ENCODE results near the gene THSD7B.

THSD7B gene

DNA sequence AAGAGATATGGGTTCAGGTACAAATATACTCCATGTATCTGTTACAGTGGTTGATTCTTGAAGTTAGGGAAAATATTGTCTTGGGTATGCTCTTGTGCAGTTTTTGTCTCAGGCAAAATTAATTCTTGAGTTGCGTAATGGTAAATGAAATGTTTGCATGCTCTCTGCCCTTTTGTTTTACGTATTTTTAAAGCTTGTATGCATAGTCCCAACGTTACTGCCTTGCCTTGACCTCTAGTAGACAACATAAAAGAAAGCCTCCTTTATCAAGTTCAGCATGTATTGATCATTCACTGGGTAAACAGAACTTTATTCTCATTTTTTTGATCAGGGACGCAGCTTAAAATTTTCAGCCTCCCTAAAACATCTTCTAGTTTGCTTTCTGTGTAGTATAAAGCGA is 283.1 kb downstream of the THSD7B start:
- TF ChIP-seq, protein P1, sequence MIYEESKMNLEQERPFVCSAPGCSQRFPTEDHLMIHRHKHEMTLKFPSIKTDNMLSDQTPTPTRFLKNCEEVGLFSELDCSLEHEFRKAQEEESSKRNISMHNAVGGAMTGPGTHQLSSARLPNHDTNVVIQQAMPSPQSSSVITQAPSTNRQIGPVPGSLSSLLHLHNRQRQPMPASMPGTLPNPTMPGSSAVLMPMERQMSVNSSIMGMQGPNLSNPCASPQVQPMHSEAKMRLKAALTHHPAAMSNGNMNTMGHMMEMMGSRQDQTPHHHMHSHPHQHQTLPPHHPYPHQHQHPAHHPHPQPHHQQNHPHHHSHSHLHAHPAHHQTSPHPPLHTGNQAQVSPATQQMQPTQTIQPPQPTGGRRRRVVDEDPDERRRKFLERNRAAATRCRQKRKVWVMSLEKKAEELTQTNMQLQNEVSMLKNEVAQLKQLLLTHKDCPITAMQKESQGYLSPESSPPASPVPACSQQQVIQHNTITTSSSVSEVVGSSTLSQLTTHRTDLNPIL (CRISPR knock-in tag; IDR thresholded peaks at IDR 0.05; ENCODE audit: low read depth): no peak
- no peak for TF ChIP-seq ZNF70 (CRISPR knock-in tag; IDR thresholded peaks at IDR 0.05)
- TF ChIP-seq PPARA (CRISPR knock-in tag; IDR thresholded peaks at IDR 0.05; ENCODE audit: borderline replicate concordance): no peak
- TF ChIP-seq ARNTL (CRISPR knock-in tag; IDR thresholded peaks at IDR 0.05; ENCODE audit: borderline replicate concordance, low read depth): no peak
- no peak for TF ChIP-seq TCF4 (CRISPR knock-in tag; IDR thresholded peaks at IDR 0.05; ENCODE audit: borderline replicate concordance)
- no peak for TF ChIP-seq TOX (CRISPR knock-in tag; IDR thresholded peaks at IDR 0.05; ENCODE audit: borderline replicate concordance)
- TF ChIP-seq, protein P2, sequence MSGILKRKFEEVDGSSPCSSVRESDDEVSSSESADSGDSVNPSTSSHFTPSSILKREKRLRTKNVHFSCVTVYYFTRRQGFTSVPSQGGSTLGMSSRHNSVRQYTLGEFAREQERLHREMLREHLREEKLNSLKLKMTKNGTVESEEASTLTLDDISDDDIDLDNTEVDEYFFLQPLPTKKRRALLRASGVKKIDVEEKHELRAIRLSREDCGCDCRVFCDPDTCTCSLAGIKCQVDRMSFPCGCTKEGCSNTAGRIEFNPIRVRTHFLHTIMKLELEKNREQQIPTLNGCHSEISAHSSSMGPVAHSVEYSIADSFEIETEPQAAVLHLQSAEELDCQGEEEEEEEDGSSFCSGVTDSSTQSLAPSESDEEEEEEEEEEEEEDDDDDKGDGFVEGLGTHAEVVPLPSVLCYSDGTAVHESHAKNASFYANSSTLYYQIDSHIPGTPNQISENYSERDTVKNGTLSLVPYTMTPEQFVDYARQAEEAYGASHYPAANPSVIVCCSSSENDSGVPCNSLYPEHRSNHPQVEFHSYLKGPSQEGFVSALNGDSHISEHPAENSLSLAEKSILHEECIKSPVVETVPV (CRISPR knock-in tag; IDR thresholded peaks at IDR 0.05): no peak
- TF ChIP-seq, protein P3, sequence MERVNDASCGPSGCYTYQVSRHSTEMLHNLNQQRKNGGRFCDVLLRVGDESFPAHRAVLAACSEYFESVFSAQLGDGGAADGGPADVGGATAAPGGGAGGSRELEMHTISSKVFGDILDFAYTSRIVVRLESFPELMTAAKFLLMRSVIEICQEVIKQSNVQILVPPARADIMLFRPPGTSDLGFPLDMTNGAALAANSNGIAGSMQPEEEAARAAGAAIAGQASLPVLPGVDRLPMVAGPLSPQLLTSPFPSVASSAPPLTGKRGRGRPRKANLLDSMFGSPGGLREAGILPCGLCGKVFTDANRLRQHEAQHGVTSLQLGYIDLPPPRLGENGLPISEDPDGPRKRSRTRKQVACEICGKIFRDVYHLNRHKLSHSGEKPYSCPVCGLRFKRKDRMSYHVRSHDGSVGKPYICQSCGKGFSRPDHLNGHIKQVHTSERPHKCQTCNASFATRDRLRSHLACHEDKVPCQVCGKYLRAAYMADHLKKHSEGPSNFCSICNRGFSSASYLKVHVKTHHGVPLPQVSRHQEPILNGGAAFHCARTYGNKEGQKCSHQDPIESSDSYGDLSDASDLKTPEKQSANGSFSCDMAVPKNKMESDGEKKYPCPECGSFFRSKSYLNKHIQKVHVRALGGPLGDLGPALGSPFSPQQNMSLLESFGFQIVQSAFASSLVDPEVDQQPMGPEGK (CRISPR knock-in tag; IDR thresholded peaks at IDR 0.05; ENCODE audit: borderline replicate concordance): no peak
- no peak for TF ChIP-seq ISL1 (CRISPR knock-in tag; IDR thresholded peaks at IDR 0.05)
- TF ChIP-seq, protein P4, sequence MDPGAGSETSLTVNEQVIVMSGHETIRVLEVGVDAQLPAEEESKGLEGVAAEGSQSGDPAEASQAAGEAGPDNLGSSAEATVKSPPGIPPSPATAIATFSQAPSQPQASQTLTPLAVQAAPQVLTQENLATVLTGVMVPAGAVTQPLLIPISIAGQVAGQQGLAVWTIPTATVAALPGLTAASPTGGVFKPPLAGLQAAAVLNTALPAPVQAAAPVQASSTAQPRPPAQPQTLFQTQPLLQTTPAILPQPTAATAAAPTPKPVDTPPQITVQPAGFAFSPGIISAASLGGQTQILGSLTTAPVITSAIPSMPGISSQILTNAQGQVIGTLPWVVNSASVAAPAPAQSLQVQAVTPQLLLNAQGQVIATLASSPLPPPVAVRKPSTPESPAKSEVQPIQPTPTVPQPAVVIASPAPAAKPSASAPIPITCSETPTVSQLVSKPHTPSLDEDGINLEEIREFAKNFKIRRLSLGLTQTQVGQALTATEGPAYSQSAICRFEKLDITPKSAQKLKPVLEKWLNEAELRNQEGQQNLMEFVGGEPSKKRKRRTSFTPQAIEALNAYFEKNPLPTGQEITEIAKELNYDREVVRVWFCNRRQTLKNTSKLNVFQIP (CRISPR knock-in tag; IDR thresholded peaks at IDR 0.05; ENCODE audit: borderline replicate concordance, low read depth): no peak
- no peak for TF ChIP-seq CSDC2 (CRISPR knock-in tag; IDR thresholded peaks at IDR 0.05)
- no peak for TF ChIP-seq SNAI2 (CRISPR knock-in tag; IDR thresholded peaks at IDR 0.05)
- no peak for TF ChIP-seq ZFP3 (CRISPR knock-in tag; IDR thresholded peaks at IDR 0.05)
- TF ChIP-seq ZC3H10 (CRISPR knock-in tag; IDR thresholded peaks at IDR 0.05): no peak
- no peak for TF ChIP-seq ESRRG (CRISPR knock-in tag; IDR thresholded peaks at IDR 0.05)
- no peak for TF ChIP-seq OSR1 (CRISPR knock-in tag; IDR thresholded peaks at IDR 0.05)
- no peak for TF ChIP-seq BACH2 (CRISPR knock-in tag; IDR thresholded peaks at IDR 0.05; ENCODE audit: borderline replicate concordance)

DNA sequence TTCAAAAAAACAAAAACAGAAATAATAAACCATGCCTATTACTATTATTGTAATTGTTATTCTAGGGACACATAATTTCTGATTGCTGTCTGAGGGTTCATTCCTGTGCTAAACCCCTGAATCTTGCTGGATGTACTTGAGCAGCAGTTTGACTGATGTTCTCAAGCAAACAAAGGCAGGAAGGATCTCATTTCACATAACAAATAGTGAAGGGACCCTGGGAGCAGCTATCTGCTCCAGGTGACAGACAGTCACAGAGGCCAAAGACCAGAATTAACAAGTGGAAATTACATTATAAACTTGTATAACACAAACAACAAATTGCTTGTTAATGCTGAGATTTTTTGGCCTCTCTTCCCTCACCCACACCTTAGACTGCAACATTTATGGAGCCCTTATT is 284.2 kb downstream of the THSD7B start:
- TF ChIP-seq ESRRG (CRISPR knock-in tag; IDR thresholded peaks at IDR 0.05) (no peak), ISL1 (CRISPR knock-in tag; IDR thresholded peaks at IDR 0.05) (no peak), ZNF70 (CRISPR knock-in tag; IDR thresholded peaks at IDR 0.05) (no peak), PPARA (CRISPR knock-in tag; IDR thresholded peaks at IDR 0.05; ENCODE audit: borderline replicate concordance) (no peak), ZFP30 (CRISPR knock-in tag; IDR thresholded peaks at IDR 0.05) (no peak), RARB (CRISPR knock-in tag; IDR thresholded peaks at IDR 0.05) (no peak), TCF4 (CRISPR knock-in tag; IDR thresholded peaks at IDR 0.05; ENCODE audit: borderline replicate concordance) (no peak), ARNTL (CRISPR knock-in tag; IDR thresholded peaks at IDR 0.05; ENCODE audit: borderline replicate concordance, low read depth) (no peak), ZNF8 (CRISPR knock-in tag; IDR thresholded peaks at IDR 0.05) (no peak), CSDC2 (CRISPR knock-in tag; IDR thresholded peaks at IDR 0.05) (no peak), ZFP3 (CRISPR knock-in tag; IDR thresholded peaks at IDR 0.05) (no peak), SNAI2 (CRISPR knock-in tag; IDR thresholded peaks at IDR 0.05) (no peak)
- TF ChIP-seq, protein P5, sequence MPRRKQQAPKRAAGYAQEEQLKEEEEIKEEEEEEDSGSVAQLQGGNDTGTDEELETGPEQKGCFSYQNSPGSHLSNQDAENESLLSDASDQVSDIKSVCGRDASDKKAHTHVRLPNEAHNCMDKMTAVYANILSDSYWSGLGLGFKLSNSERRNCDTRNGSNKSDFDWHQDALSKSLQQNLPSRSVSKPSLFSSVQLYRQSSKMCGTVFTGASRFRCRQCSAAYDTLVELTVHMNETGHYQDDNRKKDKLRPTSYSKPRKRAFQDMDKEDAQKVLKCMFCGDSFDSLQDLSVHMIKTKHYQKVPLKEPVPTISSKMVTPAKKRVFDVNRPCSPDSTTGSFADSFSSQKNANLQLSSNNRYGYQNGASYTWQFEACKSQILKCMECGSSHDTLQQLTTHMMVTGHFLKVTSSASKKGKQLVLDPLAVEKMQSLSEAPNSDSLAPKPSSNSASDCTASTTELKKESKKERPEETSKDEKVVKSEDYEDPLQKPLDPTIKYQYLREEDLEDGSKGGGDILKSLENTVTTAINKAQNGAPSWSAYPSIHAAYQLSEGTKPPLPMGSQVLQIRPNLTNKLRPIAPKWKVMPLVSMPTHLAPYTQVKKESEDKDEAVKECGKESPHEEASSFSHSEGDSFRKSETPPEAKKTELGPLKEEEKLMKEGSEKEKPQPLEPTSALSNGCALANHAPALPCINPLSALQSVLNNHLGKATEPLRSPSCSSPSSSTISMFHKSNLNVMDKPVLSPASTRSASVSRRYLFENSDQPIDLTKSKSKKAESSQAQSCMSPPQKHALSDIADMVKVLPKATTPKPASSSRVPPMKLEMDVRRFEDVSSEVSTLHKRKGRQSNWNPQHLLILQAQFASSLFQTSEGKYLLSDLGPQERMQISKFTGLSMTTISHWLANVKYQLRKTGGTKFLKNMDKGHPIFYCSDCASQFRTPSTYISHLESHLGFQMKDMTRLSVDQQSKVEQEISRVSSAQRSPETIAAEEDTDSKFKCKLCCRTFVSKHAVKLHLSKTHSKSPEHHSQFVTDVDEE (CRISPR knock-in tag; IDR thresholded peaks at IDR 0.05): no peak
- ATAC-seq: no peak

More for the DNA sequence above, 283.1 kb downstream of the THSD7B start:
- ATAC-seq: no peak

DNA sequence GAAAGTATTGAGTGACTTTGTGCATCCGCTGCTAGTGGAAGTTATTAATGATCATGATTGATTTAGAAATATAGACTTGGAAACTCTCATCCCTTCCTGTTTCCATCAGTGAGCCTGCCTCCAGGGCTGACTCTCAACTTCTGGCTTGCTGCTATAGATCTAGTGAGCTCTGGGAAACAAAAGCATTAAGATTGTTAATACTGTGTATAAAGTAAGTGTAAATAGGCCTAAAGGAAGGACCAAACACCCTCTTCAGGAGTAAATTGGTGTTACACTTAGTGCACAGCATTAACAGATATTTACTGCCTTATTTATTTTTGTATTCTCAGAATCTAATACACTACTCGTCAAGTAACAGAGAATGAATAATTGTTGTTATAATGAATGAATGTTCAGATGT is 285.6 kb downstream of the THSD7B start:
- TF ChIP-seq ZFP3 (CRISPR knock-in tag; IDR thresholded peaks at IDR 0.05): no peak
- TF ChIP-seq ZNF8 (CRISPR knock-in tag; IDR thresholded peaks at IDR 0.05): no peak
- TF ChIP-seq ZNF565 (CRISPR knock-in tag; conservative IDR thresholded peaks at IDR 0.05; ENCODE audit: low read depth): no peak
- no peak for TF ChIP-seq BACH2 (CRISPR knock-in tag; IDR thresholded peaks at IDR 0.05; ENCODE audit: borderline replicate concordance)
- no peak for TF ChIP-seq SNAI2 (CRISPR knock-in tag; IDR thresholded peaks at IDR 0.05)
- no peak for TF ChIP-seq ZFP30 (CRISPR knock-in tag; IDR thresholded peaks at IDR 0.05)
- TF ChIP-seq, protein P1 (CRISPR knock-in tag; IDR thresholded peaks at IDR 0.05; ENCODE audit: low read depth): no peak
- TF ChIP-seq, protein P3 (CRISPR knock-in tag; IDR thresholded peaks at IDR 0.05; ENCODE audit: borderline replicate concordance): no peak
- no peak for TF ChIP-seq ZC3H10 (CRISPR knock-in tag; IDR thresholded peaks at IDR 0.05)
- TF ChIP-seq GLIS3 (CRISPR knock-in tag; IDR thresholded peaks at IDR 0.05): no peak
- no peak for TF ChIP-seq ZNF70 (CRISPR knock-in tag; IDR thresholded peaks at IDR 0.05)
- no peak for TF ChIP-seq RARB (CRISPR knock-in tag; IDR thresholded peaks at IDR 0.05)
- TF ChIP-seq ESRRG (CRISPR knock-in tag; IDR thresholded peaks at IDR 0.05): no peak
- 0 out of 3 replicates have a peak, but pooled peaks have one; percentile 25 for ATAC-seq

Data from SK-N-SH treated with all-trans-retinoic acid at 6 μM for 48 hours (cell line).